GM18870 (cell line): Measurements from ENCODE around the gene FBXO17.

ENCODE experiments used
- ATAC-seq: cut with Tn5 transposase; IDR thresholded peaks from one replicate; pipeline ENCODE4 v1.9.1; 2021; ENCODE audit warnings: moderate library complexity; ENCODE audit not compliant: unreplicated experiment

FBXO17 gene

DNA sequence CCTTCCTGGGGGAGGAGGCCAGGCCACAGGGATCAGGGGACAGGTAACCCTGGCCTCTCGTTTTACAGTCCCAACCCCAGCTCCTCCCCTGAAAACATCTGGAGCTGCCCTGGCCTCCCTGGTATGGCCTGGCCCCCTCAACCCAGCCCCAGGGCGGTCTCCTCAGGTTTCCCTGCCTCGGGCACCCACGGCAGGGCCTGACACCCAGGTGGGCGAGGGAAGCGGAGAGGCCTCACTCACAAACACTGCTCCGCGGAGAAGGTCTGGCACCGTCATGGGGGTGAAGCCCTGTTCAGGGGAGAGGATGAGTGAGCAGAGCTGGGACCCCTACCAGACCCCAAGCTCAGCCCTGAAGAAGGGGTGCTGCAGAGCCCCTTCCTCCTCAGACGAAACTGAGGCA, 57.0 kb downstream of the FBXO17 start:
- no peak for ATAC-seq

GRCh38 chr19:38917921-38918491, 57.5 kb downstream of the FBXO17 start:
- no peak for ATAC-seq

DNA sequence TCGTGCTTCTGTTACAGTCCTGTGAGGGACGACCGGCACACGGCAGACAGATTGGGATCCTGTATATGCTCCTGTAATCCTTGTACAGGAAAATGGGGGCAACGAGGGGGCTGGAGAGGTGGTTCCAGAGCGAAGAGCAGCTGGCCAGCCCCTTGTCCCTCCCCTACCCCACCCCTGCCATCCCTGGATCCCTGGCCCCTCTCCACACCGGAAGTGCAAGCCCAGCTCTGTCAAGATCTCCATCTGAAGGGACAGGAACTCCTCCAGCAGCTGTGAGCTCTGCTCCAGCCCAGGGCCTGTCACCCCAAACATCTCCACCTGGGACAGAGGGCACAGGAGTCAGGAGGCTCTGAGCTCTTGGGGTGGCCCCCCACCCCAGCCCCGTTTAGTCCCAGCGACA, 58.0 kb downstream of the FBXO17 start:
- no peak for ATAC-seq

GRCh38 chr19:38915329-38916321, 59.9 kb downstream of the FBXO17 start:
- no peak for ATAC-seq

DNA sequence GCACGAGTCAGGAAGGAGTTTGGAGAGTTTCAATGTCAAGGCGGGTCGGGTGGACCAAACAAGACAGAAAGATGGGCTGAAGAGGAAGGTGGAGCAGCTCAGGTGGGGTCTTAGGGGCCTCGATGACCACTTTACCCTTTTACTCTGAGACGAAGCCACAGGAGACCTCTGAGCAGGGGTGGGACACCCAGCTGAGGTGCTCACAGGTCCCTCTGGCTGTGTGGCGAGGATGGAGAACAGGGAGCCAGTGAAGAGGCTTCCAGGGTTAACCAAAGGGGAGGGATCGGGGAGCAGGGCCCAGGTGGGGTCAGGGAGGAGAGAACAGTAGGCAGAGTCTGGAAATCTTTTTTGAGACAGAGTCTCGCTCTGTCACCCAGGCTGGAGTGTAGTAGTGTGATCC, 61.6 kb downstream of the FBXO17 start:
- no peak for ATAC-seq

GRCh38 chr19:38912600-38913514, 62.7 kb downstream of the FBXO17 start:
- no peak for ATAC-seq

DNA sequence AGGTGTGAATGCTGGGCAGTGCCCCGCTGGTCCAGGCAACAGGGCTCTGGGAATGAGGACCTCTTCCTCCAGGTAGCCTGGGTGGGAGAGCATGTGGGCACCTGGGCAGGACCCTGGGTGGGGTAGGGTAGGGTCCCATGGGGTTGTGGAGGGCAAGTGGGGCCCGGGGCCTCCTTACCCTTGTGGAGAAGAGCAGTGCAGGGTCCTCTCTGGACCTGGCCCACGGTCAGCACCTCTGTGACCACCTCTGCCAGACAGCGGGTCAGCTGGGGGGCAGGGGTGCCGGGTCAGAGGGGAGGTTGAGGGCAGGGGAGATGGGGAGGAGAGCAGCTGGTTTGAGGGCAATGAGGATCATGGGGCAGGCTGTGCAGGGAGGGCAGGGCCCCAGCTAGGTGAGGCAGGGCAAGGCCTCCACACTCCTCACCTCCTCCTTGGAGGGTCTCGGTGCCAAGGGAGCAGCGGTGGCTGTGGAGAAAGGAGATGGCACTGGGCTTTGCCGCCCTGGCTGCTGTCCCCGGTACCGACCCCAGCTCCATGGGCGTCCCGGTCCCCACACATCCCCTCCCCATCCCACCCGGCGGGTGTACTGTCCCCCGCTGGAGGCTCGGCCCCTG, 64.0 kb downstream of the FBXO17 start:
- ATAC-seq, result no peak

DNA sequence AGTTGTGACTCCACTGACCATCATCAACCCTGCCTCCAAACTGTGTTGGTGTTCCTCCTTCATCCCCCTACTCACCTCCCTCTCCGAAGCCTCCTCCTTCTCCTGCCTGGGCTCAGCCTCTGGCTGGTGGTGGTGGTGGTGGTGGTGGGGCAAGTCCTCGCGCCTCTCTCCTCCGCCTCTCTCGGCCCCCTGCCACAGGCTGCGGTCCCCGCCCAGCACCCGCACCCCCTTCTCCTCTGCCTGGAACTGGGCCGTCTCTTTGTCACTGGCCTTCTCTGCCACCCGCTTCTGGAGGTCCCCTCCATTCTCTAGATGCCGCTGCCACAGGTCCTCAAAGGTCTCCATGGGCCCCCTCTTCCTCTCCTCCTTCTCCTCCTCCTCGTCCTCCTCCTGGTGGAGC, 65.1 kb downstream of the FBXO17 start:
- ATAC-seq, result no peak

DNA sequence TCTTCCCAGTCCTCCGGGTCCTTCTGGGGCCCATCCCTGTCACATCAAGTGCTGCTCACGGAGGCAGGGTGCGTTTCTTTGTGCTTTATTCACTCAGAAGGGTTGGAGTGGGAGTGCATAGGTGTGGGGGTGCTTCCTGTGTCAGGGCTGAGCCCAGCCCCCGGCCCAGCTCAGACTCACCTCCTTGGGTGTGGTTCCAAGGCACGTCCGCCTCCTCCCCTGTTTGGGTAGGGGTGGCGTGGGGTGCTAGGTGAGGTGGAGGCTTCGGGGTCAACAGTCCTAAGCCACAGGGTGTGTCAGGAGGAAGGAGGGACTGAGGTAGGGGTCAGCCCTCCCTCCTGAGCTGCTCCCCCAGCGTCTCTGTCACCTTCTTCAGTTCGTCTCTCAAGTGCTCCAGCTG, 66.6 kb downstream of the FBXO17 start:
- no peak for ATAC-seq

DNA sequence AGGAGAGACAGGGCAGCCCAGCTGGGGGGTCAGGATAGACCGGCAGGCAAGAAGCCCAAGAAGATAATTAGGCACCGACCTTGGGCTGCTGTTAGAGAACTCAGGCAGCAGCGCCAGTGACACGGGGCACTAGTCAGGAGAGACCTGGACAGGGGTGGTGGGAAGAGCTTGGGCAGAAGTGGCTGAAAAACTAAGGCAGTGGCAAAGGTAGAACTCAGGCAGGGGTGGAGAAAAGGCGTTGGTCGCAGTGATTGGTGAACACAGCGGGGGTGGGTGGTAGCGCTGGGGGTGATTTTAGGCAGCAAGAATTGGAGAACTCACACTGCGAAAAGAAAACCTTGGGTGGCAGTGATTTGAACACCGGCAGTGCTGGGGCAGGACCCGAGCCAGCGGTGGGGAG, 67.9 kb downstream of the FBXO17 start:
- ATAC-seq, result no peak

DNA sequence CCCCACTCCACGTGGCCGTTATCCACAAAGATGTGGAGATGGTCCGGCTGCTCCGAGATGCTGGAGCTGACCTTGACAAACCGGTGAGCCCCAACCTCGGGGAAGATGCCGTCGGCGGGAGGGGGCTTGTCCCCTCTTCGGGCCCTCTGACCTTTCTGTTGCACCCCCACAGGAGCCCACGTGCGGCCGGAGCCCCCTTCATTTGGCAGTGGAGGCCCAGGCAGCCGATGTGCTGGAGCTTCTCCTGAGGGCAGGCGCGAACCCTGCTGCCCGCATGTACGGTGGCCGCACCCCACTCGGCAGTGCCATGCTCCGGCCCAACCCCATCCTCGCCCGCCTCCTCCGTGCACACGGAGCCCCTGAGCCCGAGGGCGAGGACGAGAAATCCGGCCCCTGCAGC, 68.3 kb downstream of the FBXO17 start:
- no peak for ATAC-seq

GRCh38 chr19:38905620-38906019, 69.9 kb downstream of the FBXO17 start:
- ATAC-seq, result no peak

DNA sequence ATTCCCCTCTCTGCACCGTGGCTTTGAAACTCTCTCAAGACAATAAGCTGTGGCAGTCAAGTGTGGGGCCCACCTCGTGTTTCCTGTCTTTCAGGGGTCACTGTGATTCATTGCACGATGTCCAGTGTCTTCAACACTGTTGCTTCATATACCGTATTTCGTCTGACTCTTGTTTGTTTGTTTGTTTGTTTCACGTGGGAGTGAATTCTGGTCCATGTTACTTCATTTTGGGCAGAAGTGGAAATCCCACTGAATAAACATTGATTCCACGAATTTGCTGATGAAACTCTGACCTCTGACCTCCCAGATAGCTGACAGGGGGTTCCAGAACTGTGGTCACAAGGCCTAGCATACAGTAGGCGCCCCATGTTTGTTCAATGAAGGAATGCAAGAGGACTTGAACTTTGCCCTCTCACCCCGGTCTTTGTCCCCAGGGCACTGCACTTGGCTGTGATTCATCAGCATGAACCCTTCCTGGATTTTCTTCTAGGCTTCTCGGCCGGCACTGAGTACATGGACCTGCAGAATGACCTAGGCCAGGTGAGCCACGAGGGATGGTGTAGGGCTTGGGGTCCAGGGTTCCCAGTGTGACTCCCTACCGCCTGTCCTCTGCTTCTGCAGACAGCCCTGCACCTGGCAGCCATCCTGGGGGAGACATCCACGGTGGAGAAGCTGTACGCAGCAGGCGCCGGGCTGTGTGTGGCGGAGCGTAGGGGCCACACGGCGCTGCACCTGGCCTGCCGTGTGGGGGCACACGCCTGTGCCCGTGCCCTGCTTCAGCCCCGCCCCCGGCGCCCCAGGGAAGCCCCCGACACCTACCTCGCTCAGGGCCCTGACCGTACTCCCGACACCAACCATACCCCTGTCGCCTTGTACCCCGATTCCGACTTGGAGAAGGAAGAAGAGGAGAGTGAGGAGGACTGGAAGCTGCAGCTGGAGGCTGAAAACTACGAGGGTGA, 70.7 kb downstream of the FBXO17 start:
- ATAC-seq, result no peak

DNA sequence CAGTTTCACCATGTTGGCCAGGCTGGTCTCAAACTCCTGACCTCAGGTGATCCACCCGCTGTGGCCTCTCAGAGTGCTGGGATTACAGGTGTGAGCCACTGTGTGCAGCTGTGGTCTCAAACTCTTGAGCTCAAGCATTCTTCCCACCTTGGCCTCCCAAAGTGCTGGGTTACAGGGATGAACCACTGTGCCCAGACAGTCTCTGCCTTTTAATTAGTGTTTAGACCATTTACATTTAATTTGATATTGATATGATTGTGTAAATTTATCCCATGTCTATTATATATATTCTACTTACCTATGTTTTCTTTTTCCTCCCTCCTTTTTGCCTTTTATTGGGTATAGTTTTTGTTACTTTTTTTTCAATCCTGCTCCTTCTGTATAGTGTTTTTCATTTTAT, 73.9 kb downstream of the FBXO17 start:
- ATAC-seq, result no peak

DNA sequence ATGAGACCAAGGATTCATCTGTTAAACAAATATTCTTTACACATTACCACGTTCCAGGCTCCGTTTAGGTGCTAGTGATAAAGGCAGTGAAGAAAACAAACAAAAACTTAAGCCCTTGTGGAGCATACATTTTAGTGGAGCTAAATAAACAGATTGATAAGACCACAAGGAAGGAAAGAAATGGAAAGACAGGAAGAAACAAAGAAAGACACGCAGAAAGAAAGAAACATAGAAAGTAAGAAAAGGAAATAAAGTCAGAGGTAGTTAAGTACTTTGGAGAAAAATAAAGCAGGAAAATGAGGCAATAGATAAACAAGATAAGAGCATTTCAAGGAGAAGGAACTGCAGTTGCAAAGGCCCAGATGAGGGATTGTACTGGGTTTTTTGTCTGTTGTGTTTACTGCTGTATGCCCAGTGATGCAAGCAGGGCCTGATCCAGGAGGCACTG, 74.8 kb downstream of the FBXO17 start:
- ATAC-seq, result no peak

DNA sequence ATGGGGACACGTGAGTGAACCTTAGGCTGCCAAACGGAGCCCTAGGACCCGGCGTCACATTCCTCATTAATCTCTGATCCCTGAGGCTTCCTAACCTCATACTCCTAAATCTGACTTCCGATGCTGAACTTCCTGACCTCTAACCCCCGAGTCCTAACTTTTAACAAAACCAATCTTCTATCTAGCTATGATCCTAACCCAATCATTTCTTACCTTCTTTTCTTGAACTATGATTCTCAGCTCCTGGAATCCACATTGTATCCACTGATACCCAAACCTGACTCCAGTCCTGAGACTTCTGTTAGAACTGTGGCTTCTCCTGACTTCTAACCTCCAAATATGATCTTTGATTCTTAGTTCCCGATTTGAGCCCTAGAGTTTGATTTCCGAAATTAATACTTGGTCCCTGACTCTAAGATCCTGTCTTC, 75.3 kb downstream of the FBXO17 start:
- ATAC-seq, result no peak

- ATAC-seq, result peak; percentile 91
Measured at GRCh38 chr19:38899447-38900201, 75.9 kb downstream of the FBXO17 start, which contains the start of the genes NFKBIB and SIRT2. Gene NFKBIB (plus strand): TSS chr19:38899969. CDS start chr19:38900033, 64 bp downstream. Gene SIRT2 (minus strand): TSS chr19:38899618. CDS start chr19:38899521, 97 bp downstream.

DNA sequence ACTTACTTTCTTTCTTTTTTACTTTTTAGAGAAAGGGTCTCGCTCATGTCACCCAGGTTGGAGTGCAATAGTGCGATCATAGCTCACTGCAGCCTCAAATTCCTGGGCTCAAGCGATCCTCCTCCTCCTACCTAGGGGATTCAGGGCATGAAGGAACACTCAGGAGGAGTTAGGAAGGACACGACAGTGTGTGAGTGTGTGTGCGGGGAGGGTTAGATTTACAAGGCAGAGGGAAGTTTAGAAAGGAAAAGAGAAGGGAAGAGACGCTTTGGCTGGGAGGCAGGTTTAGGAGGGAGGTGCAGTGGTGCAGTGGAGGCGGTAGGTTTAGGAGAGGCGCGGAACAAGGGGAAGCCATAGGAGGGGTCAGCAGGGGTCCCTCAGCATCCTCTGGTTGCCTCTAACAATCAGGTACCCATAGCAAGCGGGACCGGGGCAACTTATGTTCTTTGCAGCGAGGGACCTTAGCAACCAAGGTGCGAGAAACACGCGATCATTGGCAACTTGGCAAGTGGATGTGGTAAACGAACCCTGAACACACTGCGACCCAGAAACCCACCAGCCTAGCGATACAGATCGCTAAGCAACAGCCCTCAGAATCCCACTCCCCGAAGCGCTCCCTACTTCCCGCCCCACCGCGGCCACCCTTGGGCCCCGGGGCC, 76.6 kb downstream of the FBXO17 start:
- ATAC-seq, result no peak
